SK-N-SH treated with all-trans-retinoic acid at 6 μM for 48 hours (cell line): ENCODE results near the gene CYGB.

Source experiments
- ISL1 ChIP-seq: fragments of 250-450 bp; sonication (Bioruptor Pico); IDR thresholded peaks from 2 replicates; pipeline ENCODE4 v2.1.2; 2022; ENCODE audit warnings: mild to moderate bottlenecking, moderate library complexity
- OSR1 ChIP-seq: fragments of 250-450 bp; sonication (Bioruptor Pico); IDR thresholded peaks from 2 replicates; pipeline ENCODE4 v1.8.0; 2022; ENCODE audit warnings: moderate library complexity, mild to moderate bottlenecking, inconsistent platforms
- RARB ChIP-seq: fragments of 250-450 bp; sonication (Bioruptor Pico); IDR thresholded peaks from 2 replicates; pipeline ENCODE4 v1.8.0; 2021; ENCODE audit warnings: mild to moderate bottlenecking, moderate library complexity
- TOX ChIP-seq: fragments of 250-450 bp; sonication (Bioruptor Pico); IDR thresholded peaks from 2 replicates; pipeline ENCODE4 v1.8.0; 2021; ENCODE audit warnings: mild to moderate bottlenecking, moderate library complexity, borderline replicate concordance
- ZFP30 ChIP-seq: fragments of 450-650 bp; formaldehyde crosslinking; IDR thresholded peaks from 2 replicates; pipeline ENCODE4 v1.5.0; 2022; ENCODE audit warnings: mild to moderate bottlenecking, moderate library complexity
- ZNF8 ChIP-seq: fragments of 450-650 bp; formaldehyde crosslinking; IDR thresholded peaks from 2 replicates; pipeline ENCODE4 v1.5.0; 2020; ENCODE audit warnings: mild to moderate bottlenecking, moderate library complexity

- TF ChIP-seq ZFP30 (CRISPR knock-in tag): no peak
- TF ChIP-seq TOX (CRISPR knock-in tag): no peak
- TF ChIP-seq OSR1 (CRISPR knock-in tag): no peak
- TF ChIP-seq ISL1 (CRISPR knock-in tag): no peak
- no peak for TF ChIP-seq ZNF8 (CRISPR knock-in tag)
- no peak for TF ChIP-seq RARB
Observed at GRCh38 chr17:76529224-76530094, 8.1 kb downstream of the CYGB start.
